GM10847 (cell line): ENCODE measurements around the gene SCN4B.

Experiments
- POLR2A ChIP-seq: IDR thresholded peaks from 2 replicates; pipeline ENCODE4 v1.6.1; 2011; ENCODE audit not compliant: insufficient read length; ENCODE audit errors: extremely low read depth

The SCN4B gene

DNA sequence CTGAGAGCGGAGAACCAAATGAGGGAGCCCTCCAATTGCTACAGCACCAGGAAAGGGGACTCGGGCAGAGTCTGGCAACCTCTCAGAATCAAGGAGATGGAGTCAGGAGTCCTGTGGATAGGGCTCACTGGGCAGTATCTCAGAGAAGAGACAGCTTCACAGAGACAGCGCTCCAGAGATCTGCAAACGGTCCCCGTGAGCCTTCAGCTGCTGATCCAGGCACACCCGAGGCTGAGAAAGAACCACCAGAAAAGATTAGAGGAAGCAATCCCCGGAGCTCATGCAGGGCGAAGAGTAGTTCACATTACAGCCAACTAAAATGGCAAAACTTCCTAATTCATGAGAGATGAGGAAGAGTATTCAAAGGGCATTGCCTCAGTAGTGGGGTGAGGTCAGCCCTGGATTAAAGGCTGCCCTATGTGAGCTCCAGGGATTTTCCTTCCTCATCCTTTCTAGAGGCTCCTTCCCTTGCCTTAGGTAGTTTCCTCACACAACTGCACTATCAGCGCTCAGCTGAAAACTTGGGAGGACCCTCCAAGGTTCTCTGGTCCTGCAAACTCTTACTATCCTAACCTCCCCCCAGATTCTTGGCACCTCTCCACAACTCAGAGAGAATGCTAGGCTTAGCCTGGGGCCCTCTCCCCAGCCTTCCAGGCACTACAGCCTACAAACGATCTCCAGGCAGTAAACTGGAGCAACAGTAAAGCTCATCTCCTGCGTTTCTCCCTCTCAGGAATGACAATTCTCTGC is 23.7 kb downstream of the SCN4B start:
- TF ChIP-seq POLR2A: no peak

DNA sequence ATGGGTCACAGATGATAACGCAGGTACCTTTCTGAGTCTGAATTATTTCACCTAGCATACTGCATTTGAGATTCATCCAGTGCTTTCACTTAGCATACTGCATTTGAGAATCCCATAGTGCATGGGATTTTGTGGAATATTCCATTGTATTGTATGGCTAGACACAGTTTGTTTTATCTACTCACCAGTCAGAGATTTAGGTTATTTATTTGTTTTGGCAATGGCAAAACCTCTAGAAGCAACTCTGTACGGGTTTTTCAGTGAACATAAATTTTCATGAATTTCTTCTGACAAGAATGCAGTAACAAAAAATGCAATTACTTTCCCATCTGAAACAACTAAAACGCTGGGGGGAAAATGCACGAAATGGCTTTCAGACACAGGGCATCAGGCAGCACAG is 24.3 kb downstream of the SCN4B start:
- TF ChIP-seq POLR2A: no peak

DNA sequence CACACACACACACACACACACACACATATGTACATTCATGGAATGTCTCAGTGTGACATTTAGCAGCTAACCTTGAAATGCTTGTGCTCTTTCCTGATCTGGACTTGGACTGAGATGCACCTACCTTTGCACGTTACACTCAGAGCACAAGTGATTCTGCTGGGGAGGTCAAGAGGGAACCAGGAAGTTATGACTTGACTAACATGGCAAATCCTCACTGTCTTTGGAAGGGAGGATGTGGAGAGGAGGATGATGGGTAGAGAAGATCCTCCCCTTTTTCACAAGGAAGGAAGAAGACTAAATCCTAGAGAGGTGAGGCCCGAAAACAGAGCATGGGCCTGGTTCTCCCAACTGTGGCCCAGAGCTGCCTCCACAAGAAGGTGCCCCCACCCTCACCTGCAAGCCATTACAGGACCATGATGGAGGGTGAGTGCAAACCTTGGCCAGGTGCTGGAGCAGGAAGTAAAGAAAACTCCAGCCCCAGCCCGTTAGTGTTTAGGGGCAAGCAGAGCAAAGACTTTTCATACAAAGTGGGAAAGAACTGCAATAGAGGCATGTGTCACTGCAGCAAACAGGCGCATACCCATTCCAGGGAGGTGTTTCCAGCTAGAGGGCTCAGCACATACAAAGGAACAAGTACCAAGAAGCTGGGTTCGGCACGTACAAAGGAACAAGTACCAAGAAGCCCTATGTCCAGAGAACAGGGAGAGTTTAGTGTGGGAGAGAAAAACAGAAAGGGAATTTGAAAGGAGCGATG is 26.4 kb downstream of the SCN4B start:
- TF ChIP-seq POLR2A: no peak

DNA sequence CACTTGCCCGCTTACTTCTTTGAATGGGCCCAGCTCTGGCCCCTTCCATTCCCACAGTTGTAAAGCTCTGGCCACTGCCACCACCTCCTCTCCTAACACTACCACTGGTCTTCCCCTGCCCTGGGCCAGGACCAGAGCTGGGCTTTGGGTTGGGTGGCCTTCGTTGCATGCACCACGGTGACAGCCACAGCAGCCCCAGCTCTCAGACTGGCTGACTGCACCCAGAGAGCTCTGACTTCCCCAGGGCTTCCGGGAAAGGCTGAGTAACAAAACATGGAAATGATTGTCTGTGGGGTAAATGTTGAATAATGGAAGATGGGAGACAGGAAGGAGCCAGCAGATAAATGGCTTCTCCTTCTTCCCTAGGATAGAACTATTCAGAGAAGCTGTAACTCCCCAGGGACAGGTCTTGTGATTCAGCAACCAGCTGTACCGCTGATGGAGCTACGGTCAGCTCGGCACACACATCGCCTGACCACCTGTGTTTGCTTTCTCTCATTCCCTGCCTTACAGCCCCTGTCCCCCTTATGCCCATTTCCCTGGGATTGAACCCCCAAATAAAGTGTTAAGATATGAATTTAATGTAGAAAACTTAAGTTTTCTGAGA is 27.6 kb downstream of the SCN4B start:
- no peak for TF ChIP-seq POLR2A

DNA sequence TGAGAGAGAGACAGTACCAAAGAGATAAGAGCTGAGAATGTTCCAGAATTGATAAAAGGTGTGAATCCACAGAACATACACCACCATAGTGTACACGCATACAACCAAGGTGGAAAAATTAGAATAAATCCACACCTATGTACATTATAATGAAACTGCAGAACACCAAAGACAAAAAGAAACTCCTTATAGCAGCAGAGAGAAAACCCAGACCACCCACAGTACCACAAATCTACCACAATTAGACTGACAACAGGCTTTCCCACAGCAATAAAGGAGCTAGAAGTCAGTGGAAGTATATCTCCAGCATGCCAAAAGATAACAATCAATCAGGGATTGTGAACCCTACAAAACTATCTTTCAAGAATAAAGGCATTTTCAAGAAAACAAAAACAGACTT is 31.8 kb downstream of the SCN4B start:
- TF ChIP-seq POLR2A: no peak

DNA sequence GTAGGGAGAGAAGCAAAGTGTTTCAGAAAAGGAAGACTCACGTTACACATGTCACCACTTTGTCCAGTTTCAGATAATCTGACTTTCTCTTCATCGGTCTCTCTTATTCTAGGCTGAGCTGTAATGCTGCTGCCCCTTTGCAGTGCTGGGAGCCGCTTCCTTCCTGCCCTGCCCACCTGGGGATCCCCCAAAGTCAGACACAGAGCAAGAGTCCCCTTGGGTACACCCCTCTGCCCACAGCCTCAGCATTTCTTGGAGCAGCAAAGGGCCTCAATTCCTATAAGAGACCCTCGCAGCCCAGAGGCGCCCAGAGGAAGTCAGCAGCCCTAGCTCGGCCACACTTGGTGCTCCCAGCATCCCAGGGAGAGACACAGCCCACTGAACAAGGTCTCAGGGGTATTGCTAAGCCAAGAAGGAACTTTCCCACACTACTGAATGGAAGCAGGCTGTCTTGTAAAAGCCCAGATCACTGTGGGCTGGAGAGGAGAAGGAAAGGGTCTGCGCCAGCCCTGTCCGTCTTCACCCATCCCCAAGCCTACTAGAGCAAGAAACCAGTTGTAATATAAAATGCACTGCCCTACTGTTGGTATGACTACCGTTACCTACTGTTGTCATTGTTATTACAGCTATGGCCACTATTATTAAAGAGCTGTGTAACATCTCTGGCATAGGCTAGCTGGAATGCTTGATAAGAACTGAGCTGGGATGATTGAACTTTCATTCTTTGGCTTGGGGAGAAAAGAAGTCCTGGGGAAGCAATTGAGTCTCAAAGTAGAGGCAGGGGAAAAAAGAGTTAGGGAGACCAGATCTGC is 34.6 kb downstream of the SCN4B start:
- no peak for TF ChIP-seq POLR2A

DNA sequence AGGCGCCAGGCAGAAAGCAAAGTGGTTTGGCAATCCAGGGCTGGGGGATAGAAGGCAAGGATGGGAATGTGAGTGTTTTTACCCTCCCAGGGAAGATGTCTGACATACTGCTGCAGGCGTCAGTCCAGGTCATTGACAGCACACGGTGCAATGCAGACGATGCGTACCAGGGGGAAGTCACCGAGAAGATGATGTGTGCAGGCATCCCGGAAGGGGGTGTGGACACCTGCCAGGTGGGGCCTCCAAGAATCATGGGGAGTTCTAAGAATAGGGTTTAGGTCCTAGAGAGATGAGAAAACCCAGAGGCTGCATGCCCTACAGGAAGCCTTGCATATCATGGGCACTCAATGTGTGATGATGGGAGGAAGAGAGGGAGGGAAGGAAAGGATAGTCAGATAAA is 37.6 kb downstream of the SCN4B start:
- no peak for TF ChIP-seq POLR2A

DNA sequence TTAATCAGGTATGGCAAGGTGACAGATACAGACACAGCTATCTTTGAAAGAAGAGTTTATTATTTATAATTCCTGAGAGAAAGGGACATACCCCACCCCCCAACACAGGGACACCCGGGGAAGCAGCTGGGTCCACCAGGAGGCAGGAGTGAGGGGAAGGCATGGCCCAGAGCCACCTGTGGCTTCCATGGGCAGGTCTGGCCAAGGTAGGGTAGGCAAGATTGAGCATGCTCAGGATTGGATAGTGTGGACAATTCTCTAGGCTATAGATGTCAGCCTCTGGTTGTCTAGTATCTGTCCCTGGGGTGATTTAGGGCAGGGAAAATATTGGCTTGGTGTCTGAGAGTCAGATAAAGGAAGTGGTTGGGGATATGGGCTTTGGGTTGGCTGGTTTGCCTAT is 38.4 kb downstream of the SCN4B start:
- TF ChIP-seq POLR2A: no peak

DNA sequence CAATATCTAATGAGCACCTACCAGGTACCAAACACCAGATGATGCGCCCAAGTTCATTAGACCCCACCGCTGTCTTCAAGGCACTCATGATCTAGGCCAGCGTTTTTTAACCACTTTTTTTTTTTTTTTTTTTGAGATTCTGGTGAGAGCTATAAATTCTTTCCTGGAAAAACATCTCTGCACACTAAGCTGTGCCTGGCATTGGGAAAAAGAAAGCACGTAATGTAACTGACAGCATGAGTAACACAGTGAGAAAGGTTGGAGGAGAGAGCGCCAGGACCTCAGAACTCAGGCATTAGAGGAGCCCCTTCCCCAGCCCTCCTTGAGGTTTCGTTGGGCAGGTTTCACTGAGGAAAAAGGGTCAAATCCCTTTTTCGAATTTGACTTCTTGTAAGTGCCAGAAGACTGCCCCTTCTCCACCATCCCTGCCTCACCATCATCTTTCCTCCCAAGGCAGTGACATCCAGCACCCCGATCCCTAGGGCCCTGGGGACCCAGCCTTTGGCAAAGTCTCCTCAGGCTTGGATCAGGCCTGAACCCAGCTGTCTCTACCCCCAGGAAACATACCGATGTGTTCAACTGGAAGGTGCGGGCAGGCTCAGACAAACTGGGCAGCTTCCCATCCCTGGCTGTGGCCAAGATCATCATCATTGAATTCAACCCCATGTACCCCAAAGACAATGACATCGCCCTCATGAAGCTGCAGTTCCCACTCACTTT is 39.8 kb downstream of the SCN4B start:
- no peak for TF ChIP-seq POLR2A

DNA sequence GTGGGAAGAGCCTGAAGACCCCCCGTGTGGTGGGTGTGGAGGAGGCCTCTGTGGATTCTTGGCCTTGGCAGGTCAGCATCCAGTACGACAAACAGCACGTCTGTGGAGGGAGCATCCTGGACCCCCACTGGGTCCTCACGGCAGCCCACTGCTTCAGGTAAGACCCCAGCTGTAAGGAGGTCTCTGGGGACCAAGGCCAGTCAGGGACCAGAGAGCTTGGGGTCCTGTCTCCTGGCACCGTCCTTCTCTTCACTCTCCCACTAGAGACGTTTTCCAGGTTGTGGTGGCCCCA is 40.9 kb downstream of the SCN4B start:
- no peak for TF ChIP-seq POLR2A

DNA sequence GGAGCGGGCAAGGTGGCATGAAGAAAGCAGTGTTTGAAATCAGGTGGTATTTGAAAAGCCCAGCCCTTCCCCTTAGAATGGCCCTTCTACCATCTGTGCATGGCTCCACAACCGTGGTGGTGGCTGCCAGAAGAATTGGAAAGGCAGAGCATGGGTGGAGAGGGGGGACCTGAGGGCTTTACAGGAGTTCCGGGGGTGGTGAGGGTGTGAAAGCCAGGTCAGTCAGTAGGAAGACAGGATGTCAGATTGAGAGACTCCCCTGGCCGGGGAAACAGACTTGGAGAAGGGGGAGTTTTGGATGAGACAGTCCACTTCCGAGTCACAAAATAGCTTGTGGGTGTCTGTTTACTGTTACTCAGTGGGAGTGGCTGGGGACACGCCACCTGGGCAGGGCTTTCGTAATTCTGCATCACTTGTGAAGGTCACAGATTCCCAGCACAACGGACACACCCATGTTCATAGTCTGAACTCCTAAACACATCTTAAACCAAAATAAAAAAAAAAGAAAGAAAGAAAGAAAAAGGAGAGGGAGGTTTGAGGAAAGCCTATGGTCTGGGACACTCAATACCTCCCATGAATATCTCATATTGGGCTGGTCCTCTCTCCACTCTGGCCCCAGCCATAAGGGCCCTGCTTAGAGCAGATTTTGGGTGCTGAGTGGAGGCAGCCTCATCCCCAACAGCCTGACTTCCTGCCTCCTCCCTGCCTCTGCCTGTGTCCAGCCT is 41.4 kb downstream of the SCN4B start:
- no peak for TF ChIP-seq POLR2A

DNA sequence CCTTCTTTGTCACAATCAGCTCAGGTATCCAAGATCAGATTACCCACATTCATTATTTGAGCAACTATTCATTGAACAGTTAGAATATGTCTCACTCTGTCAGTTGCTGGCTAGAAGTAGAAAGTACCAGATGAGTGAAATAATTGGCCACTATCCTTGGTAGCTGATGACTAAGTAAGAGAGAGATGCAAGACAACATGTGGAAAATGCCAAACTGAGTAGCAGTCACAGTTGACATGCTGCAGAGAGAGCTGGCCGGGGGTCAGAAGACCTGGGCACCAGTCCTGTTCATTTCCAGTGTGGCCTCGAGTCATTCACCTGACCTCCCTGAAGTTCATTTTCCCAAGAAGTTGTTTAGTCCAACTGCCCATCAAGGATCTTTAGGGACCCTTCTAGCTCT is 43.4 kb downstream of the SCN4B start:
- TF ChIP-seq POLR2A: no peak

DNA sequence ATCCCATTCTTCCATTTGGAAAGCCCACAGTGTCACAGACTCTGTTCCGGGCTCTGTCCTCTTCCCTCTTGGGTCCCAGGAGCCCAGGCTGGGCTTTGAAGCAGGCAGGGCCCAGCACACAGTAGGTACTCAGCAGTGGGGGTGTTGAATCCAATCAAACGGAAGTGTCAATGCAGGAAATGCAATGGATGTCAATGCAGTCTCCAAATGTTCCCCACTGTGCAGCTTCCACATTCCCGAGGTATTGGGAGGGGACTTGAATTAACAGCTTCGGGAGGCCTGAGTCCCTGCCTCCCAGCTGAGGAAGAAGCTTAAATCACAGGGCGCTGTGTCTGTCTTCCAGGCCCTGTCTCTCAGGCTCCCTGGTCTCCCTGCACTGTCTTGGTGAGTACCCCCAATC is 44.1 kb downstream of the SCN4B start:
- TF ChIP-seq POLR2A: no peak

DNA sequence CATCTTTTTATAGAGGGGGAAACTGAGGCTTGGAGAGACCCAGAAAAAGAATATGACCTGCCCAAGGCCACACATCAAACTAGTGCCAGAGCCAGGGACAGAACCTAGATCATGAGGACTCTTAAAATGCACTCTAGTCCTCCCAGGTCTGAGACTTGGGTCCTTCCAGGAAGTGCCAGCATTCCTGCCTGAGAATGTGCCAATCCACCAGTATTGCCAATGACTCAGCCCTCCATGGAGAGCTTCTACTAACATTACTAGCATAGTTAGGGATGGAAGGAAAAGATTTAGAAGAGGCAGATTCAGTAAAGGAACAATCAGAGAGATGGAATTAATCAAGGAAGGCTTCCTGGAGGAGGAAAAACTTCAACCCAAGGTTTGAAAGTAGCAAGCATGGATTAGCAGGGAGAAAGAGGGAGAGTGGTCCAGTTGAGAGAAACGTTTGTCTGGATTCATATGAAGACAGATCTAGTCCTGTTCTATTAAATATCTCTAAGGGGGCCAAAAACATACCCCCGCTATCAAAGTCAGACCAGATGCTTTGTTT is 45.8 kb downstream of the SCN4B start:
- no peak for TF ChIP-seq POLR2A
